OCI-M2 (cell line): Measurements from ENCODE around the gene SMG7.

Experiments
- DNase-seq: peaks from one replicate; lab custom pipeline; 2025; ENCODE audit not compliant: unreplicated experiment; lab: John Stamatoyannopoulos, UW

Gene SMG7

DNA sequence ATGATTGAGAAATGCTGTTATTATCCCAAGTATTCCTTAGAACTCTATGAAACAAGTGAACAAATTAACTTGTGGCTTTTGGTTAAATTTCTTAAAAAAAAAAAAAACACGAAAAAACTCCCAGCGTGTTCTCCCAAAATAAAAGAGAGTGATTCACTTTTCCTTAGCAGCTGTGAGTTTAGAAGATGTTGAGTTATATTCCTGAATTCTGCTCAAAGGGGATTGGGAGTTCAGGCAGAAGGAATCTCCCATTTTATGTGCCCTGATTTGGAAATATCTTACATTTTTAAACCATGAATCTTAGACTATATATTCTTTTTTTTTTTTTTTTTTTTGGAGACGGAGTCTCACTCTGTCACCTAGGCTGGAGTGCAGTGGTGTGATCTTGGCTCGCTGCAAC lies 34.3 kb downstream of the SMG7 start:
- DNase-seq = no peak

DNA sequence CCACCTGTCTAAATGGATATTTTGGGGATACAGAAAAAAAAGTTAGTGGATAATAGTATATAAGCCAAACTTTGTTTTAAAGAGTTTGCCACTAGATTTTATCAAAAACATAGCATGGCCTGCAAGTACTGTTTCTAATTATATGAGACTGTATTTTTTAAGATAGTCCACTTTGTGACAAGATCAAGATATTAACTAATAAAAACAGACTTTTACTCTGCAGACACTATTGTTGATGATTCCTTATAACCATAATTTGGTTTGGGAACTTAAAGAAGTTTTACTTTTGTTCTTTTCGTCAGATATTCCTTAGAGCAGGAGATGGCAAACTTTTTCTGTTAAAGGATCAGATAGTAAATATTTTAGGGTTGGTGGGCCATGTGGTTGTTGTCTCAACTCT lies 36.4 kb downstream of the SMG7 start:
- DNase-seq = no peak

DNA sequence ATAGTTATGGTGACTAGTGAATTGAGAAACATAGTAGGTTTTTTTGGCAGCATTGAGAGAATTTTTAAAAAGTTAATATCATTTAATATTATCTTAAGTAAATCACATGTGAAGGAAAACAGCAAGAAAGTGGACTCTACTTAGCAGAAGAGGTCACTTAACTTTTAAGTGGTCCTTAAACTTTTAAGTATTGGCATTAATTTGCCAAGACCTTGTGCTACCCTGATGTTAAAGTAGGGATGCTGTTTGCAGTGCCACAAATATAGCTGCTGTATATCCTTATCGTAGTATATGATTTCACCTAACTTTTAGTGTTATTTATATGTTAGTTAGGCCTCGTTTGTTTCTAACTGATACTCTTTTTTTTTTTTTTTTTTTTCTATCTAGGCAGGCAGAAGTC lies 40.2 kb downstream of the SMG7 start:
- DNase-seq = no peak

DNA sequence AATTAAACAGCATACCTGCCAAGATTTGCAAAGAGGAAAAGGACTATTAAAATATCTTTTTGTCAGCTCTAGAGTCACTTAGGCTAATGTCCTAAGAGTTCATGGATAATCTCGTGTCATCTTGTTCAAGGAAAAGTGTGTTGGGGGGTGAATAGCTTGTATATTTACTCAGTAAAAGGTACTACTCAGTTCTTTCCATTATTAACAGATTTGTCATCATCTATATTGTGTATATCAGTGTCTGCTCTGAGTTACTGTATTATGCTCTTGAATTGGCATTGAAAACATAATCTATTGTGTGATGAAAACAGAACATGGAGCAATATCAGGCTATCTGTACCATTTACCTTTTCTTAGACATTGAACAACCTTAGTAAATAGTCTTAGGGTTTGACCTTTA lies 41.9 kb downstream of the SMG7 start:
- DNase-seq = no peak

DNA sequence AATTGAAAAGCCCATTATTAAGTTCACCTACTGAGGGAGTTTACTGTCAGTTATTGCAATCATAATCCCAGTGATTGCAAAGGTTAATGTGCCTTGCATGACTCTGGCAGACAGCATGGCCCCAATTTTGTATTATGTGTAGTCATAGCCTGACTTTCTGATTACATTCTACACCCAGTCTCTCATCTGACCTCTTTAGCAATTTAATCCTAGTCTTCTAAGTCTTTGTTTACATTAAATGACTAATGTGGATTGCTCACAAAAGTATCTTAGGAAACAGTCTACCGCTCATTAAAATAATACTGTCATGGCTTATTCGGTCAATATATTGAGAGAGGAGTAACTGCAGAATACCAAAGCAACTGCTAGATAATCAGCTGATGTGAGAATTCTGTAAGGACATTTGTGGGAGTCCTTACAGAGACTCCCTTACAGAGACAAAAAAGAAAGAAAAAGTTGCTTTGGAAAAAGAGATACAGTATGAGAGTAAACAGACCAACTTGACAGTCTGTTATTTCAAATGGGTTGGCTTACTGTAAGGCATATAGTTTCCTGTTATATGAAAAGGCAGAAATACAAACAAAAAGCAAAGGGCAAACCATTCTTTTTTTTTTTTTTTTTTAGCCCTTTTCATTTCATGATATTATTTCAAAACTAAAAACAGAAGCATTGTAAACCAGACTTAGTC lies 42.8 kb downstream of the SMG7 start:
- DNase-seq = no peak

DNA sequence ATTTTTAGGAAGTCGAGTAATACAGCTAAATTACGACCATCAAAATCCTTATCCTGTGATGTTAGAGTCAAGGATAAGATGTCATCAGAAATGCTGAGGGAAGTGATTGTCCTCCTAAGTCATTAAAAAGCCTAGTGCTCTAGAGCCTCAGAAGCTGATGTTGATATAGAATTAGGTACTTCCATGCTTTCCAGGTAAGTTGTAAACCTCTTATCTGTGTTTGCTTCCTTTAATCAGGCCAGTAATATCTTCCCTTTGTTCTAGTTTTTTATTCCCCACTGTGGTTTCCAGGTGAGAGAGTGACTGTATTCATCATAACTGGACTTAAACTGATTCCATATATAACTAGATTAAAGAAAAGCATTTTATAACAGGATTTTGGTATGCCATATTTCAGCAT lies 44.4 kb downstream of the SMG7 start:
- no peak for DNase-seq

DNA sequence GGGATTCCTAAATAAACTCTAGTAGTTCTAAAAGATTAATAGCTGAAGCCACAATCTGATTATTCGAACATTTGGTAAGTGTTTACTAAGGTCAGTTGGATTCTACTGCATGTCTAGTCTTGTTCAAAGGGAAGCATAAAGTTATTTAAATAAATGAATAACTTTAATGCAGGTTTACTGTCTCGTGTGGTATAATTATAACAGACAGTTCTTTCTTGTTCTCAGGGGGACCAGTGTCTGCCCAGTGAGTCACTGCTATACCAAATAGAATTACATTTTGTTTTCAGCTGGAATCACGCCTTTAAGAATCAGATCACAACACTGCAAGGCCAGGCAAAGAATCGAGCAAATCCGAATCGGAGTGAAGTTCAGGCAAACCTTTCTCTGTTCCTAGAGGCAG lies 45.1 kb downstream of the SMG7 start:
- DNase-seq = no peak

DNA sequence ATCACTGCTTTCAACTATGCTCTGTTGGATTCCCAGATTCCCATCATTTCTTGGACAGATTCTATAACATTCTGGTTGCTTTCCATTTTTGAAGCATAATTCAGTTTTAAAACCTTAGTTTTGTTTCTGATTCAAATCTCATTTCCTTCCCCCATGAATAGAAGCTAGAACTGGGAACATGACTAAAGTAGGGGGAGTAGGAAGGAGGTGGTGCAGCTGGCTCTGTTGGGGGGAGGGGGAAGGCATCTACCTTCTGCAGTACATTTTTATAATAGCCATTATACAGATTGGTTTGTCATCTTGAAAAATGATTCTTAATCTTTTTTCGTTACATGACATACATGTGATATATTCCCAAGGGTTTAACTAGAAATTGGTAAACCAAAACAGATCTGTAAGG lies 48.1 kb downstream of the SMG7 start:
- DNase-seq = no peak

DNA sequence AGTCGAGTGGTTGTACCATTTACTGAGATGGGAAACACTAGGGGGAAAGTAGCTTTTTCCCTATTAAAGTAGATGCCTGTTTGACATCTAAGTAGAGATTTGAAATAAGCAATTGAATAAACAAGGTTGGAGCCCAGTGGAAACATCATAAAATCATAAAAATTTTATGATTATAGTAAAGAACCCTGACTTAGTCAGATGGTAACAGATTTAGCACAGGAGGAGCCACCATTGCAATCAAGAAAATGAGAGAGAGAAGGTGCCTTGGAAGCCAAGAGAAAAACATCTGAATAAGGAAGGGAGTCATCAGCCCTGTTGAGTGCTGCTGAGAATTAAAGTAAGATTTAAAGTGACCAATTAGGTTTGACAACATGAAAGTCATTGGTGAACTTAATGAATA lies 49.8 kb downstream of the SMG7 start:
- DNase-seq = no peak

DNA sequence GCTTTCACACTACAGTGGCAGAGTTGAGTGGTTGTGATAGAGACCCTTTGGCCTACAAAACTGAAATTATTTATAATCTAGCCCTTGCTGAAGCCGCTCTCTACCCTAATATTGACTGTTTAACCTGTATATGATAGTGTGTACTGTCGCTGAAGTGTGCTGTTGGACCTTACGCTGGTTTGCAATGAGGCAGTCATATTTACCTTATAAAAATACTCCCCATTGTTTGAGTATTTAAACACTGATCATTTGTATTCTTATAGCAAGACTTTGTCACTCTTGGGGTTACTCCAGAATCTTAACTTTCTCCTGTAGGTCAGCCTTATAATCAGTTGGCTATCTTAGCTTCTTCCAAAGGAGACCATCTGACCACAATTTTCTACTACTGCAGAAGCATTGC lies 56.3 kb downstream of the SMG7 start:
- DNase-seq = no peak

DNA sequence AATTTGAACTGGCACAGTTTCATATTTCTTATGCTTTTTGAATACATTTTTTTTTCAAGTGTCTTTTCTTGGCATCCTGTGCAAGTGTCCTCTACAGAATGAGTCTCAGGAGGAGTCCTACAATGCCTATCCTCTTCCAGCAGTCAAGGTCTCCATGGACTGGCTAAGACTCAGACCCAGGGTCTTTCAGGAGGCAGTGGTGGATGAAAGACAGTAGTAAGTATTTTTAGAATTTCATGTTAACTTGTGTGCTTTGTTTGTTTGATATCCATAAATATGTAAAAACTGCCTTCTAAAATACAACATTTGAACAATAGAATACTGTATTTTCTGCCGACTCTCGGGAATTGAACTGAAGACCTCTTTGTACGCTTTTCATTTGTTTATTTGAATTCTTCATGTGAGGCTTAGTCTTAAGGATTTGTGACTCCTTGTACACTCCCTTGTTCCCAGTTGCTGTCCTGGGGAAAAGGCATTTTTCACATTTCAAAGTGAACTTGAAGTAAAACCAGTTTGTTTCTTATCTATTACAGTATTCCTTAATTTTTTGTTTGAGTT lies 61.4 kb downstream of the SMG7 start:
- no peak for DNase-seq

DNA sequence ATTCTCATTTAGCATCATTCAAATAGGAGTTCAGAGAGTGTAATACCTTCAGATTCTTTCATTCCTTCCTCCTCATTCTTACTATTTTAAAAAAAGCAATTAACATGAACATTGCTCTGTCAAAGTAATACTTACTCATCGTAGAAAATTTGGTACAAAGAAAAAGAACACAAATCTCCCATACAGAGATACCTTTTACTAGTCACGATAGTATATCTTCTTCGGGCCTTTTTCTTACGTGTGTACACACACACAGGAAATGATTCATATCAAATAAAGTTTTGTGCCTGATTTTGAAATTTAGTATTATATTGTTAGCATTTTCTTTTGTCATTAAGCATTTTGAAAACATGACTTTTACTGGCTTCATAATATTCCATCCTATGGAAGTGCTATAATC lies 65.1 kb downstream of the SMG7 start:
- no peak for DNase-seq

DNA sequence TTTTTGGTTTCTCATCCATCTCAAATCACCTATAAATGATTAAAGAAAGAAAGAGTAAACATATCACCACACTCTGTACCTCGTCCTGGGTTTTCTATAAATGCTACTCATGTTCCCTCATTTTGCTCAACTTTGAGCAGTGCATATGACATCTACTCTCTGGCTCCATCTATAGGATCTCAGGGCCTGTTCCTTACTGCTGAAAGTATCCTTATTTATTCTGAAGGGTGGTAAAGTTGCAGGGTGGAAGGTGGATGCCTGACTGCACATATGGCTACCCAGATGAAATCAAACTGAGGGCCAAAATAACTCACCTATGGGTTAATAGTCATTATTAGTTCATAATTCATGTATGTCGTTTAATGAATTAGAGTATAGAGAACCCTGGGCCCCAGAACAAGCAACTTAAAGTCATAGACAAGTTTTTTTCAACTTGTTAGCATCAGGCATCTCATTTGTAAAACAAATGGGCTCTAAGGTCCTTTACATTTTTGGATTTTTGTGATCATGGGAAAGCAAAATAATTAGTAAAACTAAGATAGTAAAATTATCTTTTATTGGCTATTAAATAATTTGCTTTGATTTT lies 71.4 kb downstream of the SMG7 start:
- no peak for DNase-seq

DNA sequence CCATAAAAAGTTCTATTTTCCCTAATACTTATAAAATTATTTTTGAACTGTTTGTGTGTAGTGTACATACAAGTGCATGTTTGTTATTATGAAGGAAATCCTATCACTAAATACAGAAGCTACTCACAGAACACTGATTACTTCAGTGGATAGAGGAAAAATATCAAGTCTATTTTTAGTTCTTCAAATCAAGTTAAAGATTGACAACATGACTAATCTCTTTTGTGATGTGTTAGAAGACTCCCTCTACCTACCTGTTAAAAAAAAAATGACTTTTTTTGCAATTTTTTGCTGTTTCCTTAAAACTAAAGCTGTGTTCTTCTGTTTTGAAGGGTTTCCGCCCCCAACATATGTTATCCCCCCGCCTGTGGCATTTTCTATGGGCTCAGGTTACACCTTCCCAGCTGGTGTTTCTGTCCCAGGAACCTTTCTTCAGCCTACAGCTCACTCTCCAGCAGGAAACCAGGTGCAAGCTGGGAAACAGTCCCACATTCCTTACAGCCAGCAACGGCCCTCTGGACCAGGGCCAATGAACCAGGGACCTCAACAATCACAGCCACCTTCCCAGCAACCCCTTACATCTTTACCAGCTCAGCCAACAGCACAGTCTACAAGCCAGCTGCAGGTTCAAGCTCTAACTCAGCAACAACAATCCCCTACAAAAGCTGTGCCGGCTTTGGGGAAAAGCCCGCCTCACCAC lies 72.4 kb downstream of the SMG7 start:
- no peak for DNase-seq

DNA sequence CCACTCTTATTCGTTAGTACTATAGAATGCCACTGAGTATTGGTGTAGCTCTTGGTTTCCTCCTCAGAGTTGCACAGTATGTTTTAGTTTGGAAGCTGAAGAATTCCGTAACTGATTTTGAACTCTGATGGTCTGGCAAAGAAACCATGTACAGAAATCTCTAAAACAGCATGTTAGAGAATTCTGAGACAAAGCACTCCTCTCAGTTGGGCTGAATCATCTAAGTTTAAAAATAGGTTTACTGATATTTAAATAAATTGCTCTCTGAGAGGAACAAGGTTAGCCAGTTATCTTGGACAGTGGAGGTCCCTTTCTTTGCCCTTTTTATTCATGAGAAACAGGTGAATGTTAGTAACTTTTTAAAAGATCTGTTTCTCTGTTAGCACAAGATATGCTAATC lies 74.1 kb downstream of the SMG7 start:
- no peak for DNase-seq

DNA sequence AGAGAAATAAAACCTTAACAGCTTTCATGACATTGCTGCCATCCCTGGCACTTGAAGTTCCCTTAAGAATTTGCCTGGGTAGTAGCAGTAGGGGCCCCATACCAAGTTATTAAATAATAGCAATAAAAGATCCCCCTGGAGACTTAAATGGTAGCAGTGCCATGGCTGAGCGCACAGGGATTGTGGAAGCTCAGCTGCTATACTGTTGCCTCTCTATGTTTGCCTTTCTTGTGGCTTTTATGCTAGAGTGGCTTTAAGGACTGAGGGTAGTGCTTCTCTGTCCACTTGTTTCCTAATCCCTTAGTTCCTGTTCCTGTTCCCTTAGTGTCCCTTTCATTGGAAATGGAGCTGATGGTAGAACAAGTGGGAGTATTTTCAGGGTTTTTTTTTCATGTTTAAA lies 75.8 kb downstream of the SMG7 start:
- DNase-seq = no peak

DNA sequence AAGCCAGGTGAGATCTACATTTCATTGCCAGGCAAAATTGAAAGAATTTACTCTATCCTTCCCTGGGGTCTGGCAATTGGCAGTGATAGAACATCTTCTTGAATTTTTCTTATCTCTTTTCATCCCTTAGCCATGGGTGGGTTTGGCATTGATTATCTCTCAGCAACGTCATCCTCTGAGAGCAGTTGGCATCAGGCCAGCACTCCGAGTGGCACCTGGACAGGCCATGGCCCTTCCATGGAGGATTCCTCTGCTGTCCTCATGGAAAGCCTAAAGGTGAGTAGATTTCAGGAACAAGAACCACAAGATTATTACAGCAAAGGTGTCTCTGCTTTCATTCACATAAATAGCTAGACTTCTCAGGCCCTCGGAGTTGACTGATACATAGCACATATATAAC lies 78.6 kb downstream of the SMG7 start:
- no peak for DNase-seq

DNA sequence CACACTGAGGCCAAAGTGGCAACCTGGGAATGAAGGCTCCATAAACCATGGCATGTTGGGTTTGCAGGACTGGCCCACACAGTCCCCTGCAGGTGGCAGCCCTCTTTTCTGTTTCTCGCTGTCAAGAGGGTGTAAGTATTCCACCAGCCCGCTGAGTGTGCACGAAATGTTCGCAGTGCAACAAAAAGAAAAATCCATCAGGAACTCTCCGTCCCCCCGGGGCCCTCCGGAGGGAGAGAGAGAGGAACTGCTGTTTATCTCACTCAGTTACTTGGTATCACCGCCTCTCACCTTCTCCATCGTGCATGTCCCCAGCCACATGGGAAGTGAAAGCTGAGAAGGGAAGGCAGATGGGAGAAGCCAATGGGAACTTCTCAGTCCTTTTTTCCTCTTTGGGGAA lies 79.6 kb downstream of the SMG7 start:
- DNase-seq = no peak

DNA sequence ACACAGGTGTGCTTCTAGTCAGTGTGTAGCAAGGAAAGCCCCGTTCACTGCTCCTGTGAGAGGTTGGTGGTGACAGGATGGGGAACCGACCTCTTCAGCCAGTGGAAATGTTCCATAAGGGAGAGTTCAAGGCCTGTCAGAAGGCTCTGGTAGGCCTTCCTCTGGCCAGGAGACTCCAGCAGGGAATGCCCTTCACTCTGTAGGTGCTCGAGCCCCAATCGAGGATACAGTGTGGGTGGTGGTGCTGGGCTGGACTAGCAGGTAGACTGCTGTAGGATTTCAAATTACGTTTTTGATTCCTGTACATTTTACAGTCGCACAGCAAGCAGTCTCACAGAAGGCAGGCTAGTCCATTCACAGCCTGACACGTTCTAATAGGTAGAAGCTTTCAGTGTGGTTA lies 80.1 kb downstream of the SMG7 start:
- no peak for DNase-seq

DNA sequence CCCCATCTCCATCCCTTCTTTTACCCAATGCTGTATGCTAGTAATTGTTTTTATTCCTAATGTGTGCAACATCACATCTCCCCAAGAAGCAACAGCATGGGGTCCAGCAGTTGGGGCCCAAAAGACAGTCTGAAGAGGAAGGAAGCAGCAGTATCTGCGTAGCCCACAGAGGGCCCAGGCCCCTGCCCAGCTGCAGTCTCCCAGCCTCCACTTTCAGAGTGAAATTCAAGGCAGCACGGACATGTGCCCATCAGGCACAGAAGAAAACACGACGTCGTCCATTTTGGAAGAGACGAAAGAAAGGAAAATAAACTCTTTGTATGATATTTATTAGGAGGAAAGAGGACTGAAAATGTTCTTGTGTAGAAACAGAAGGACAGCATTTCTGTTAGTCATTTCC lies 80.6 kb downstream of the SMG7 start:
- no peak for DNase-seq

DNA sequence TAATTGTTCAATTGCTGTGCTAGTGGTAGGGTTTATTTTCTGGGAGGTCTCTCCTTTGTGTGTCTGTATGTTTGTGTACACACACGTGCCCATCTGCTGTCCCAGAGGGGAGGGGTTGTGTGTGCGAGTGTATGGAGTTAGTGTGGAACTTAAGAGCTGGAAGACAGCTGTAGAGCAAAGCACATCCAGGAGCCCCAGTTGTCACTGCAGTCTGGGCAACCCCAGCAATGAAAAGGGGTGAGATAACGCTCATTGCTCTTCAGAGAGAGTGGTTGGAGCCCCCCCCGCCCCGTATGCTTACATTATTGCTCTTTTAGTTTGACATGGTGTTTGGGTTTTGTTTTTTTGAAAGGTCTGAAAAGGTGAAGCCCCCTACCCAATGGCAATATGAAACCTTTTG lies 81.0 kb downstream of the SMG7 start:
- DNase-seq = no peak

DNA sequence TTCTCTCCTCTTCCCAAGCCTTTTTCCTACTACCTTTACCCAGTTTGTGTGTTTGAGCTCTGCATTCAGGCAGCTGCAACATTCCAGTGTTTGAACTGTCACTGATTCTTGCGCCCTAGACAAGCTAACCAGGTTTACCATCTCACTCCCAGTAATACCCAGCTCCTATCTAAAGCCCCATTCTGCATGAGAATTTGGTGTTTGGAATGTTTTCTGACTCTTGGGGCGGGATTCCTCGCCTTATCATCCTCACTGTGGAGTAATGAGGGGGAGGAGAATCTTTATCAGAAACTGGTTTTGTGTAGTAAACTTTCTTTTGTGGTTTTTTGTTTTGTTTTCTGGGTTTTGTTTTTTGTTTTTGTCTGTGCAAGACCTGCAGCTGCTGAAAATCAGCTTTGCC lies 81.5 kb downstream of the SMG7 start:
- no peak for DNase-seq
